CD4-positive, alpha-beta T cell treated with Interleukin-1 beta for 1 hour (primary cell): ENCODE results near the gene KCNQ2.
A peak's percentile ranks its signal among the peaks of the same experiment; 100 is the strongest.

Experiments
- DNase-seq, 2 donors: peaks; one replicate each; pipeline ENCODE4 v3.0.0-alpha.2; 2020 to 2022

Gene KCNQ2

DNA sequence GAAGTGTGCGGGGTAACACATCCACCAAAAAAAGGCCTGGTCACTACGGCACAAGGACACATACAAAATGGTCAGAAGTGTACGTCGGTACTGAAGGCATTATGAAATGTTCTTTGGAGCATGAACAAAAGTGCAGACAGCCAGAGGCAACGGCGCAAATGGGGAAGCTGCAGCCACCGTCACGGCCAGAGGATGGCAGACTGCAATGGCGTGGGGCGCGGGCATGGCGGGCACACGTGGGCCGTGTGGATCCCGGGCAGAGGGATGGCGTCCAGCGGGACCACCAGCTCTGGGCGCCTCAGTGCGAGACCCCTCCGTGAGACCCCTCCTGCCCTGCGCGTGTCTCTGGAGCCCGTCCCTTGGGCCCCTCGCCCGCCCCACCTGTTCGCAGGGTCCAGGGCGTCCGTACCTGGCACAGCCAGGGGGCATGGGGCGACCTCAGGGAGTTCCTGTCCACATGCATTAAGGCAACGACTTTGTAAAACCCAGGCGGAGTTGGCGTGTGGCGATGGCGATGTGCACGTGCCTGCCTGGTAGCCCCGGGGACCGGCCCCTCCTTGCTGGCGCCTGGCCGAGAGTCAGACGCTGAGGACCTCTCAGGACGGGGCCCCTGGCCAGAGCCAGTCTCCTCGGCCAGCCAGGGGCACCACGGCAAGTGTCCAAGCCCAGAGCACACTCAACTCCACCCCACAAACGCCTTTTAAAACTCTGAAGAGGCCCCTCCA, 71.8 kb downstream of the KCNQ2 start:
- no peak for DNase-seq

DNA sequence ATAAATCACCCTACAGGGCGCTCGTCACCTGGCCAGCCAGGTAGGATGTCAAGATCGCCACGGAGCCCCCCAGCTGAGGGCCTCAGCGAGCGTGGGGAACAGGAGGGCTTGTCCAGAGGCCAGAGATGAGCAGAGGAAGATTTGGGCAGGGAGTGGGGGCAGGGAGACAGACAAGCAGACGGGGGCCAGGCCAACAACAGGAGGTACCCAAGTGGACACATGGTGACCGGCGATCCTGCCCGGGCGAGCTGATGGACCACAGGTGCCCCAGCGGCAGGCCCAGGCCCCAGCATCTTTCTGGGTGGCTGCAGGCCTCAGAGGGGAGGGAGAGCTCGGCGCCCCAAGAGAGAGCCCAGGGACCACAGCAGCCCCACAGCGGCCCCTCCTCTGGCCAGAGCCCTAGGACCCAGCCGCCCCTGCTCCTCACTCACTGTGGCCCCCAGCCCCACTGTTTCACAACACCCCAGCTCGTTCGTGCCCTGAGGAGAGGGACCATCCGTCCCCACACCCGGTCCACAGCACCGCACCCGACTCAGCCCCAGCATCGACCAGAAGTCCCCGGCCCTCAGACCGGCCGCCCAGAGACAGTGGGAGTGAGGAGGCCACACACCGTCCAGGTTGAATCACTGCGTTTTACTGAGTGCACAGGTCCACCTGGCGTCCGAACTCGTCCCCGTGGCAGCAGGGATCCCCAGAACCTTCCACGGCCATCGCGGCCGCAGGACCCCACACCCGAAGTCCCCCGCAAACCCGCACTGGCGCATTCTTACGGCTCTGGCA, 72.7 kb downstream of the KCNQ2 start:
- DNase-seq: no peak

DNA sequence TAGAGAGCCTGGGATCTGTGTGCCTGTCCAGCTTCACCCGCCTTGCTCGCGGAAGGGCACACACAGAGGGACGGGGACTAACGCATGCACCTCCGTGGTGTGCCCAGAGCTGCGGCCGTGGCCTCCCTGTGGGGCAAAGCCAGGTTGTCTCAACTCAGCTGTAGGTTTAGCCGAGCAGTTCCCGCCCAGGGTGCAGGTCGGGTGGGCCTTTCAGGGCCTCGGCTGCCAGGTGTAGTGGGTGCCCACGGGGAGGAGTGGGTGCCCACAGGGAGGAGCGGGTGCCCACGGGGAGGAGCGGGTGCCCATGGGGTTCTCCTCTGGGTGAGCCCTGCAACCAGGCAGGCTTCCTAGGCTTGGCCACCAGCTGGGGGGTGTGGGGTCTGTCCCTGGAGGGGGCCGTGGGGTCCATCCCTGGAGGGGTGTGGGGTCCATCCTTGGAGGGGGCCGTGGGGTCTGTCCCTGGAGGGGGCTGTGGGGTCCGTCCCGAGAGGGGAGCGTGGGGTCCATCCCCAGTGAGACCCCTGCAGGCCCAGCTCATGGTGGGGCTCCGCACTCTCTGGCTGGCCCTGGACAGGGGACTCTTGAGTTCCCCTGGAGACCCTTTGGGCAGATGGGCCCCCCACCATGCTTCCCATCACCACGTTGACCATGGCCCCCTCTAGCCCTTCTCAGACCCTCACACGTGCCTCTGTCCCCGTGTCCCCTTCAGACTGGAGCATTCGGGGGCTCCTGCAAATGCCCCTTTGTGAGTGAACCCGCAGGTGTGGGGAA, 73.5 kb downstream of the KCNQ2 start:
- no peak for DNase-seq

DNA sequence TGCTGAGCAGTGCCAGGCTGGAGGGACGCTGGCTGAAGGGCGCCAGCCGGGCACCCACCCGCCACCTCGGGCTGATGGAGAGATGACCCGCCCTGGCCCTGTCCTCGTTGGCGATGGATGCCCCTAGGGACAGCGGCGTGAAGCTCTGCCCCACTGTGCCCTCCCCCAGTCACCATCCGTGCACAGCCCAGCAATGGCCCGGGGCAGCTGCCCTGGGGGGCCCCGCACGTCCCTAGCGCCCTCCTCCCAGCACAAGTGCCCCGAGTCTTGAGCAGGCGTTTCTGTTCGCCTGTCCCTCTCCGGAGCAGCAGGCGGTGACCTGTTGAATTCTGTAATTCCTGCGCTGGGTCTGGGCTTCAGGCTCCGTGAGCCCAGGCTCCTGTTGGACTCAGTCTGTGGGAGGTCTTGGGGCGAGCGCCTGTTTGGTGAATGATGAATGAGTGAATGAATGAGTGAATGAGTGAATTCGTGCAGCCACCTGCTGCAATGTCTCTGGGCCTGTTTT, 74.5 kb downstream of the KCNQ2 start:
- DNase-seq: no peak

DNA sequence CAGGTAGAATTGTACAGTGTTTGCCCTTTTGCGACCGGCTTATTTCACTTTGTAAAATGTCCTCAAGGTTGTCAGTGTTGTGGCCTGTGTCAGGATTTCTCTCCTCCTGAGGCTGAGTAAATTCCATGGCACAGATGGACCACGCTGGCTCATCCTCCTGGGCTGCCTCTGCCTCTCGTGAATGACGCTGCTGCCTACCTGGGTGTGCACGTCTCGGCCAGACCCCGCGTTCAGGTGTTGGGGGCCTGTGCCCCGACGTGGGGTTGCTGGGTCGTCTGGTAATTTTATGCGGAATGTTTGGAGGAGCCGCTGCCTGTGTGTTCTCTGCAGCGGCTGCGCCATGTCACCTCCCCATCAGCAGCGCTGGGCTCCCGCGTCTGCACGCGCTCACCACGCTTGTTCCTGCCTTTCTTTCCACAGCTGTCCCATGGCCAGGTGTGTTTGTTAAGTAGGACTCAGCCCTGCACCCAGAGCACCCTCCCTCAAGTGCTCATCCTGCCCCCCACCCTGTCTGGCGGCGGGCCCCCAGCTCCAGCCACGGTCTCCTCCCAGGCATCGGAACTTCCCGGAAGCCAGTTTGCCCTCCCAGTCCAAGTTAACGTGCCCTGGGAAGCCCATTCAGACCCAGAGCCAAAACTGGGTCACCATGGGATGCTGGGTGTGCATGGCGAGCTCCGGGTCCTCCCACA, 75.2 kb downstream of the KCNQ2 start:
- DNase-seq: no peak

DNA sequence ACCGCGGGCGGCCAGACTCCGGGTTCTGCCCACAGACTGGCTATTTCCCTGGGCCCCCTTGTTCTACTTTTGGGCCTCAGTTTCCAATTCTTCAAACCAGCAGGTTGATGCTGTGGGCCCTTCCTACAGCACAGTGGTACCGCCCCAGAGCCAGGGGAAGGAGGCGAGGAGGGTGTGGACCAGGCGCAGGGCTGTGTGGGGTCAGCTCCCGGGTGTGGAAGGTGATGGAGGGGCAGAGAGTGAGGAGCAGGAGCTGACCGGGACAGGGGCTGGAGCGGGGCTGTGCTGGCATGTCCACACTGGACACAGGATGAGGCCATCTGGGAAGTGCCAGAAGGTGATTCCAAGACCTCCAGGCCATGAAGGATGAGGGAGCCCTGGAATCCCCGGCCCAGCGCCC, 76.2 kb downstream of the KCNQ2 start:
- no peak for DNase-seq

DNA sequence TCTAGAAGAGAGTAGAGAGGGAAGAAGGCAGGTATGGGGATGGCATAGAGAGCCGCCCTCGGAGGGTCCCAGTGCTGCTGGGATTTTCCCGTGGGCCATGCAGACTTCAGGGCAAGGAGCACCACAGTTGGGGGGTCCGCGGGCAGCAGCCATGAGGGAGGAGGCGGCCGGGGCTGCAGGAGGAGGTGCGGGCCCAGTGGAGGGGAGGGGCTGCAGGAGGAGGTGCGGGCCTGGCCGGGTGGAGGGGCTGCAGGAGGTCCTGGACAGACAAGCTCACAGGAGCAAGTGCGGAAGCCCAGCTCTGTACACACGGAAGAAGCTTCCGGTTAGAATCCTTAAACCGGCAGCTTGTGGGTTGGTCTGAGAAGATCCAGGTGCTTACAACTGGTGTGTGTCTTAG, 76.7 kb downstream of the KCNQ2 start:
- no peak for DNase-seq

DNA sequence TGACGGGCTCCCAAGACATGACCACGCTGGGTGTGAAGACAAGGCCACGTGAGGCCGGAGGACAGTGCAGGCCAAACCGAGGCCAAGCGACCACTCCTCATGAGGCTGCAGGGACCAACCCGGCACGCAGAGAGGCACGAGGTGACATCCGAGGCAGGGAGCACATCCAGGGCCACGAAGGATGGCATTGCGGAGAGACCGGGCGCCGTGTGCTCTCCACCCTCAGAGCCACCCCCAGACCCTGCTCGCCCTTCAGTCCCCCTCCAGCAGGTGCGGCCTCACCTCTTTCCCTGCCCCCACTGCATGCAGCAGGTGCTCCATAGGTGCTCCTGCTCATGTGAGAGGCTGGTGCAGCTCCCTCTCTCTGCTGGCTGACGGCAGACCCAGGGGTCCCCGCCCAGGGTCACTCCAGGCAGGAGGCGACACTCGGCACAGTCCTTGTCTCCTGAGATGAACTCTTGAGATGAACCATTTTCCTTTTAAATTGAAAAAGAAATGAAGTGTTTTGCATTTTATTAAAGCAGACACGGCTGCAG, 77.5 kb downstream of the KCNQ2 start:
- no peak for DNase-seq

DNA sequence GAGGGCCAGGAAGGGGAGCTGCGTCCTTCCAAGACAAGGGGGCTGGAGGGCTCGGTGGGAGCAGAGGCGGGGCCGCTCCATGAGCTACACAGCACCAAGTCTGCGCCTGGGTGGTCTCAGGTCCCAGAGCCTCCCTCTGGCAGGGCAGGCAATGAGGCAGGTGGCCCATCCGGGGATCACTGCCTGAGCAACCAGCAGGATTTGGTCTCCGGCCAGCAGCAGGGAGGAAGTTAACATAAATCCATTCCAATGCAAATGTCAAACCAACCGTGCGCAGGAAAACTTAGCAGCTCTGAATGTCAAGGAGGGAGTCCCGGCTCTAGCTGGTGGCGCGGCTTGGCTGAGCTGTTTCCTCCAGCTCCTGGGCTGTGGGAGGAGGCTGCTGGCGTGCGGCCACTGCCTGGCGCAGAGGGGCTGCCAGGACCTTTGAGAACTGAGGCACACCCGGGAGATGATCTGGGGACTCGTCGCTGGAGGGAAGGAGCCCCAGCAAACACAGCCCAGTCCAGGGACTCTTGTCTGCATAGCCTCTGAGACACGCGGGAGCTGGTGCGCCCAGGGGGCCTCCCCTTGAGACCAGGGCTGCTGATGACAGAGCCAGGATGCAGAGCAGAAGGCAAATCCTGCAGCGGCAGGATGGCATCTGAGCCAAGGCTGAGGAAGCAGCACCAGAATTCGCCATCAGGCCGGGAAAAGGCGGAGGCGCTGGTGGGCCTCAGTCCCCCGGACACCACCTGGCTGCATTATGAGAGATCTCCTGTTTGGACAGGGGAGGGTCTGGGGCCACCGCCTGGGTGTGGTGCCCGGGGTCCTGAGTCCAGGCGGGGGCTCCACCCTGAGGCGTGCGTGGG, 78.2 kb downstream of the KCNQ2 start:
- no peak for DNase-seq

DNA sequence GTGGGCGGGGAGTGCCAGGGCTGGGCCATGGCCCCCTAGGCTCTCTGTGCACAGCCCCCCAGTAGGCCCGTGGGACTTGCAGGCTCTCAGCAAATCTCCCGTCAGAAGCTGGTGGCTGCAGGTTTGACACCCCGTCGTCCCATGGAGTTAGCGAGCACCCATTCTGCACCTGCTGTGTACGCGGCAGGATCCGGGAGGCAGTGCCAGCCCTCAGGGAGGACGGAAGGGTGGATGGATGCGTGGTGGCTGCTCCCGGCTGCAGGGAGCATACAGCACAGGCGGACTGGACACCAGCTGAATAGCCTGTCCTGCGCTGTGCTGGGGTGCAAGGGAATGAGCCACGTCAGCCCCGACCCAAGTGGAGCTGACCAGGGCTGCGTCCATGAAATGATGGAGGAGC, 78.9 kb downstream of the KCNQ2 start:
- DNase-seq: no peak

DNA sequence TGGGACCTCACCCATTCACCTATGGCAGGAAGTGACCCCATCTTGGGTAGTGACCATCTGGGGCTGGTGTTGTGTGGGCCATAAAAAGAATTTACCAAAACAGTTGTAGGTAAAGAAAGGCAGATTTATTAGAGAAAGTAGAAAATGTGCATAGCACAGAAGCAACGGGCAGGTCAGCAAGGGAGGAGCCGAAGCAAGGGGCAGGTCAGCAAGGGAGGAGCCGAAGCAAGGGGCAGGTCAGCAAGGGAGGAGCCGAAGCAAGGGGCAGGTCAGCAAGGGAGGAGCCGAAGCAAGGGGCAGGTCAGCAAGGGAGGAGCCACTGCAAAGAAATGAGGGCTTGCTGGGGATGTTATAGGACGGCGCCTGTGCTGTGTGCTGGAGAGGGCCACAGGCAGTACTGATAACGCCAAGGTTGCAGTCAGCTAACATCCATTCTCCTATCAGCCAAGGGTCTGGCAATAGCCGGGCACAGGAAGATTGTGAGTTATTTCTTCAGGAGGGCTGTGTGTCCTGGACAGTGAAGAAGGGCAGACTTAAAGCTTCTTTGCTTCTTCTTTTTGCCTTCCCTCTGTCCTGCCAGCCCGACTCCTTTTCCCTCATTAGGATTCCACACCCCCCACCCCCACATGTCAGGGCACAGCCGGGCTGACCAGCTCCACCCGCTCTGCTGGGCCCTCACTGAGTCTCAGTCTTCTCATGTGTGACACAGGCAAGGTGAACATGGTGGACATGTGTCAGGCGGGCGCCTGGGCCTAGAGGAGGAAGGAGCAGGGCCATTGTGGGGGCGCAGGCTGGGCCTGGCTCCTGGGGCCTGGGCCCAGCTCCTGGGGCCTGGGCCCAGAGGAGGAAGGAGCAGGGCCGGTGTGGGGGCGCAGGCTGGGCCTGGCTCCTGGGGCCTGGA, 79.7 kb downstream of the KCNQ2 start:
- no peak for DNase-seq

DNA sequence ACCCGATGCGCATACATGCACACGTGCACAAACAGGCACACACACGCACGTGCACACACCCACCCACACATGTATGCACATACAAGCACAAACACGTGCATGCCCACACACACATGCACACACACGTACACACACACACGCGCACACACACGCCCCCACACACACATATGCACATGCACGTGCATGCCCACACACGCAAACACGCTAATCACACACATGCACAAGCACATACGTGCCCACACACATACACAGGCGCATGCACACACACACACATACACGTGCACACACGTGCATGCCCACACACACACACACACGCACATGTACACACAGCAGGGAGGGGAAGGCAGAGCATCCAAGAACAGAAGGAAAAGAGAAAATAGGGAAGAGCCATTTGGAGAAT, 84.5 kb downstream of the KCNQ2 start:
- DNase-seq: no peak

DNA sequence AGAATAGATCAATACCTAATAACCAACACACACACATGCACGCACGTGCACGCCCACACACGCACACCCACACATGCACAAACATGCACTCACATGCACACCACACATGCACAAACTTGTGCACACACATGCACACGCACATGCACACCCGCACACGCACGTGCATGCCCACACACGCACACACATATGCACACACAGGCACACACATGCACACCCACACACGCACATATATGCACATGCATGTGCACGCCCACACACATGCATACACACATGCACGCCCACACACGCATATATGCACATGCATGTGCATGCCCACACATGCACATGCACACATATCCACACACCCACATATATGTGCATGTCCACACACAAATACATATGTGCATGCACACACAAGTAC, 85.1 kb downstream of the KCNQ2 start:
- no peak for DNase-seq

DNA sequence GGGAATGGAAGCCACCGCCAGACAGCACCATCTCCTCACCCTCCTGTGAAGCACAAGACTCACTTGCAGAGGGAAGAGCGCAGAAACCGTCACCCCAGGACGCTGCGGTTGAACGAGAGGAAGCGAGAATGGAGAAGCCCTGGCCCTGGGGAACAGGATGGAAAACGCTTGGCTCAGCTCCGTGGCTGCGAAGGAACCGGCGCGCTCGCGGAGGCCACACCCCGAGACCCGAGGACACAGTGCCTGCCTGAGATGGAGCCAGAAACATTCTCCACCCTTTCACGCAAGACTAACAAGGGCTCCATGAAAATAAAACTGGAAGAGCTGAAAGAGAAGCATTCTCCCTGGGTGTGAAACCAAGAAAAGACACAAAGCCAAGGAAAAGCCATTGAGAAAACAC, 86.0 kb downstream of the KCNQ2 start:
- DNase-seq: no peak

DNA sequence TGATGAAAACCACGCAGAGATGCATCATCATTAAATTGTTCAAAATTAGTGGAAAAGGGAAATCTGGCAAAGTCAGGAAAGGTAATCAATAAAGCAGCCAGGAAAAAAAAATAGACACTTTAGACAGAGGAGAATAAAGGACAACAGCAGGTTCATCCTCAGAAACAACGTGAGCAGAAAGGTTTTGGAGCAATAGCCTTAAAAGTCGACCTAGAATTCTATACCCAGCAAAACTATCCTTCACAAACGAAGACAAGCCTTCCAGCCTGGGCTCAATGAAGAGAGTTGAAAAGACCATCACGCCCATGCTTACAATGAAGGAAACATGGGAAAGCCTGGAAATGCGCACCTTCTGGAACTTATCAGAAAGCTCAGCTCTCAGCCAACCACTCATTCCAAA, 86.6 kb downstream of the KCNQ2 start:
- no peak for DNase-seq

DNA sequence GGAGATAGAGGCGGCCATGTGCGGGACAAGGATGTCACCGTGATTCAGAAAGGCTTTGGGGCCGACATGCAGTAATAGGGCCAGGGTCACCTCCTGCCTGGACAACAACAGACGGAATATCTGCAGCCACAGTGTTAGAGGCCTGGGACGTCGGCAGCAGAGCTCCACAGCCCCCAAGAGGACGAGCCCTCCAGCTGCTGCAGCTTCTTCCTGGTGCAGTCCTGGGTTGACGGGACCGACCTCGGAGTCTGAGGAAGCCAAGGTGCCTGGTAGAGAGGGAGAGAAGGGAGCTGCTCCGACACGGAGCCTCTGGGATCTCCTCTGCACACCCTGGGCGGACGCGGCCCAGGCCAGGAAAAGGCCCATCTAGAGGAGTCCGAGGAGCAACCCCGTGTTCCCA, 88.1 kb downstream of the KCNQ2 start:
- DNase-seq: no peak

DNA sequence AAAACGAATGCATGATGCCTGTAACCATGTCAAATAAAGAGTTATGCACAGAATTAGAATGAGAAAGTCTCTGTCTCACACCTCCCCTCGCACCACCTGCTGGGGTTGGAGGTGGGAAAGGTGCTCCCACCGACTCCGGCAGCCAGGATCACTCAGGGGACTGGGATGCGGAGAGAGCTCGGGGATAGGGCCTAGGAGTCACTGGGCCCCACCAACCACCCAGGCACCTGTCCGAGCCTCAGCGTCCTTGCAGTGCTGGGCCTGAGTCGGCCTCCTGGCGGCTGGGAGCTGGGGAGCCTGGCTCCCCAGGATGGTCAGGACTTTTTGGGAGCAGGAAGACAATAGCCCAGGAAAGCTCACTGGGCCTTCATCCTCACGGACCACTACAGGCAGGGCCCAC, 88.9 kb downstream of the KCNQ2 start:
- no peak for DNase-seq

DNA sequence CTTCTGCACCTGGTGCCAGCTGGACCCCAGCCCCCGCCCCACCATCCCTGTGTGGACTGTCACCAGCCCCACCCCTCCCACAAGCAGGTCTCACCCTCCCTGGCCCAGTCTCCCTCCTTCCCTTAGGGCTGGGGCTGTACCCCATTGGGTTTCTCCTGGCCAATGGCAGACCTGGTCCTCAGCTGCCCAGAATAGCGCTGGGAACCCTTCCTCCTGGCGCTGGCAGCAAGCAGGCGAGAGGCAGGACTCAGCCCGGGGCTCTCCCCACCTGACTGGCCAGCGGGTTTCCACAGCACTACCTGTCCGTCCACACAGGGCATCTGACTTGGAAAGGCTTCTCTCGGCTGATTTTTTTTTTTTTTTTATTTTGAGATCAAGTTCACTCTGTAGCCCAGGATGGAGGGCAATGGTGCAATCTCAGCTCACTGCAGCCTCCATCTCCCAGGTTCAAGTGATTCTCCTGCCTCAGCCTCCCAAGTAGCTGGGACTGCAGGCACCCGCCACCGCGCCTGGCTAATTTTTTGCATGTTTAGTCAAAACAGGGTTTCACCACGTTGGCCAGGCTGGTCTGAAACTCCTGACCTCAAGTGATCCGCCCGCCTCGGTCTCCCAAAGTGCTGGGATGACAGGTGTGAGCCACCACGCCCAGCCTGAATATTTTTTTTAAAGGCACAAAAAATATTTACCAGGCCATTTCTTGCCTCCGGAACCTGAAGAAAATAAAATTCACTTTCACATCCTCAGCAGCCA, 89.7 kb downstream of the KCNQ2 start:
- no peak for DNase-seq

DNA sequence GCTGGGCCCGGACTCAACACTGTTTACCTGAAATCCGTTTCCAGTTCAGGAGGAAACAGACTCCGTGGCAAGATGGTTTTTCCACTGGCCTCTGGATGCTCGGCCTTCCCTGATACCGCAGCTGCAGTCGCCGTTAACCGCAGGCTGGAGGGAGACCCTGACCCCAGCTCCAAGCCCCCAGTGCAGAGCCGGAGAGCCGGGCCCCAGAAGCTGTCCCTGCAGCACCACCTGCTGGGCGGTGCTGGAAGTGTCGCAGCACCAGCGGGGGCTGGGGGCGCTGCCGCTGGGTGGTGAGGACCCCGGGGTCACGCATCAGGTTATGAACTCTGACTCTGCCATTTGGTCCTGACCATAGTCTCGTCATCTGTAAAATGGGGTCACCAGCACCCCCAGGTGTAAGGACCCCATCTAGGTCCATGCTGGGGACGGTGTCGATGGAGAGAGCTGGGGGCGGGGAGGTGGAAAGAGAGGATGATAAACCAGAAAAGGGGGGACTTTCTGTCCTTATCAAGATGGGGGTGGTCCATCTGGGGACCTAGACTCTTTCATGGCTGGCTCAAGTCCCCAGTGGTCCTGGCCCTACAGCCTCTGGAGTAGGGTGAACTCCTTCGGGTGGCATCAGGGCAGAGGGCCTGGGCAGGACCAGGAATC, 90.5 kb downstream of the KCNQ2 start:
- peak in 1 of 2 donors; percentile 33 for DNase-seq
